ENCODE data around the gene TFAM.
A peak's percentile ranks its signal among the peaks of the same experiment; 100 is the strongest.

TFAM gene

DNA sequence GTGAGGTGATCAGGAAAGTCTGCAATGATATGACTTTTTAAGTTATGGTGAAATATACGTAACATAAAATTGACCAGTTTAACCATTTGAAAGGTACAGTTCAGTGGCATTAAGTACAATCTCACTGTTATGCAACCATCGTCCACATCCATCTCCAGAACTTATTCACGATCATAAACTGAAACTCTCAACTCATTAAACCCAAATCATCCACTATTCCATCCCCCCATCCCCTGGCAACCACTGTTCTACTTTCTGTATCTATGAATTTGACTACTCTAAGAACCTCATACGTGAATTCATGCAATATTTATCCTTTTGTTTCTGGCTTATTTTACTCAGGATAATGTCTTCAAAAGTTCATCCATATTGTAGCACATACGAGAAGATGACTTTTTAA is 48.4 kb downstream of the TFAM start:
- no peak for DNase-seq (ENCODE audit: low read depth)

DNA sequence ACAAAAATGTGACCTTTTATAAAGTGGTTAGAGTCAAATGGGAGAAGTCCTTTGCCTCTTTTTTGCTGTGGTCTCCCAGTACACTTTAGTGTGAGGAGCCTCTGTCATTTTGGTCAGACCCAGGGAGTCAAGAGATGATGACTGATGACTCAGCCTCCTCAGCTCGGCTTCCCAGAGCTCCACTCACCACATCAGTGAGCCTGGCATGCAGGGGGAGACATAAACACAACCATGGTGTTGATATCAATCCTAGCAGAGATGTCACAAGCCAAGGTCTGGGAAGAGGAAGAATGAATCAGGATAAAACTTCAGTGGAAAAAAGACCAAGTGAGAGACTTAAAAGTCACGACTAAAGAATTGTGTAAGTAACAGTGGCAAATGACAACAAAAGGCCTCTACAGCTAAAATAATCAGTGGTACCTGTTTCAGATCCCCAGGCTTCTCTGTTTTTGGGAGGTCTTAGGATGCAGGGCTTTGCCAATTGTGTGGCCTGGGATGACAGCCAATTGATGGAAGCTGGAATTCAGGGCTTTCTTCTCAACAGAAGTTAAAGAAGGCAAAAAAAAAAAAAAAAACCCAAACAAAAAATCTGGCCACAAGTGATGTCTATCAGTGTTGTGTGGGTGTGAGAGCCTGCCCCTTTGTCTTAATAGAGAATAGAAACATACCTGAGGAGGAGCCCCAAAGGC is 50.2 kb downstream of the TFAM start:
- peak; percentile 2 for DNase-seq (ENCODE audit: low read depth)

DNA sequence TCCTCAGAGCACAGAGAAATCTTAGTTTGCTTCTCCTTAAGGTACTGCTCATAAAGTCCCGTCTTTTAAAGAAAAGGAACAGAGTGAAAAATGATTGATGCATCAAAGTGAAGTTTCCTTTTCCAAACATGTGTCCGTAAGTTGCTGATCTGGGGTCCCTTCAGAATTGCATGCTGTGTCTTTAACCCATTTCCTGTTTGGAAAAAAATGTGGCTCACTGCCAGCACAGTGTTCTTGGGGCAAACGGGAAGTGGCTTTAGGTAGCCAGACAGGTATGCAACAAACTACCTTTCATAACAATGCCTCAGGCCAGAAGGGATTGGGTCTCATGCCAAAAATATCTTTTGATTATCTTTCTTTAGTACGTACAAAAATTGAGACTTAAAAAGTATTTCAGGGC is 50.9 kb downstream of the TFAM start:
- no peak for DNase-seq (ENCODE audit: low read depth)

DNA sequence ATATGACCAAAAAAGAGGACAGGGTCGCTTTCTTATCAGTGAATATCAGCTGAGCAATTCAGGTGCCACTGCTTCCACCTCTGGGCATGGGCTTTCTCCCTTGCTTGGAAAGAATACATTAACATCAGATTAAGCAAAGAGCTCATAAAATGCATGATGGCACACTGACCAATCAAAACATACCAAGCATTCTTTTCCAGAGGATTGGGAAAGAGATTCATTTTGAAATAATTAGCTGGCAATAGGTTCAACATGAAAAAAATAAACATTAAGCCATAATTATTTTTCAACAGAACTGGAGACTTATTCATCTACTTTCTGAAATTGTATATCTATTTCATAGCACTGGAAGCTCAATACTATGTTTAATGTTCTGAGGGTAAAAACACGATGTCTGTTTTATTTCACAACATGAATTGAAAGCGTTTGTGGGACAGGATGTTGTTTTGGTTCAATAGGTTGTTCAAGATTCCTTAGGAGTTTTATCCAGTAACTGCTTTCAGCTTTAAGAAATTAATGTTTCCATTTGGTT is 53.2 kb downstream of the TFAM start:
- no peak for DNase-seq (ENCODE audit: low read depth)

DNA sequence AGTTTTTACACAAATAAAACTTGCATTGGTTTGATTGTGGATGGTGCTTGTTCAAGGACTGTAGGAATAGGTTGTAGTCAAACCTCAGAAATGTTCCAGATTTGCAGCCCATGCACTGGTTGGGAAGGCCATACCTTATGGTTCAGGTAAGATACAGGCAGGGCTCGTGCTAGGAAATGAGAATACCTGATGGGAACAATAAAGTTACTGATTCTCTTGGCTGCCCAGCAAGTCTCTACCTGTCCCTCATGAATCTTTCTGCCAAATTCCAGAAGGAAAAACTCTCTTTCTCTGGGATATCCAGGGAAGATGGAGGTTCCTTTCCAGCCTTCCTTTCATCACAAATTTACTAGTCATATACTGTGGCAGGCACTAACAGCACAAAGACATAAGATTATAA is 53.8 kb downstream of the TFAM start:
- DNase-seq (ENCODE audit: low read depth) = no peak

DNA sequence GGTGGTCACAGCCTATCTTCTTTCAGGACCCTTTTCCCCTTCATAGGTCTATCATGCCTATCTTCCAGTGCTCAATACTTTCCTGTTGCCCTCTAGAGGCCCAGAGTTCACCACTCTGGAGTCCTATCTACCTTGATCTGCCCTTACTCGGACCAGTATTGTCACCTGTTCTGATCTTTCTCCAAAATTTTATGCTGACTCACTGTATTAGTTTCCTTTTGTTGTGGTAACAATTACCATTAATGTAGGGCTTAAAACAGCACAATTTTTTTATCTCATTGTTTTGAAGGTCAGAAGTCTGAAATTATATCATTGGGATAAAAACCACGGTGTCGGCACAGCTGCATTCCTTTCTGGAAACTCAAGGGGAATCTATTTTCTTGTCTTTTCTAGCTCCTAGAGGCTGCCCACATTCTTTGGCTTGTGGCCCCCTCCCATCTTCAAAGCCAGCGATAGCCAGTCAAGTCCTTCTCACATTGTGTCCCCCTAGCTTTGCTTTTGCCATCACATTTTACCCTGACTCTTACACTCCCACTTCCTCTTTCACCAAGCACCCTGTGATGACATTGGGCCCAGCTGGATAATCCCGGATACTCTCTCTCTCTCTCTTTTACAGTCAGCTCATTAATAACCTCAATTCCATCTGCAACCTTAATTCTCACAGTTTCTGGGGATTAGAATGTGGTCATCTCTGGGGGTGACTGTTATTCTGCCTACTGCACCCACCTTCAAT is 54.6 kb downstream of the TFAM start:
- no peak for DNase-seq (ENCODE audit: low read depth)

DNA sequence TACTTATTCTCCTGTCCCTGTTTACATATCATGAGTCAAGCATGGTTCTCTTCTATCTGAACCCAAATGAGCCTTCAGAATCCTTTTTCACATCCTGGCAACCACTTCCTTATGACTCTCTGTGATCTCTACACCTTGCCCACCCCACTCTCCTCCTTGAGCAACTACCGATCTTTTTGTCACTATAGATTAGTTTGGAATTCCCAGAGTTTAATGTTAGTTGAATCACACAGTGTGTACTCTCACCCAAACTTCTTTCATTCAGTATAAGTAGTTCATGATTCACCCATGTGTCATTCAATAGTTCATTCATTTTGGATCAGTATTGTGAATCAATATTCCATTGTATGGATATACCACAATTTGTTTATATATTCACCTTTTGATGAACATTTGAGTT is 55.3 kb downstream of the TFAM start:
- no peak for DNase-seq (ENCODE audit: low read depth)

DNA sequence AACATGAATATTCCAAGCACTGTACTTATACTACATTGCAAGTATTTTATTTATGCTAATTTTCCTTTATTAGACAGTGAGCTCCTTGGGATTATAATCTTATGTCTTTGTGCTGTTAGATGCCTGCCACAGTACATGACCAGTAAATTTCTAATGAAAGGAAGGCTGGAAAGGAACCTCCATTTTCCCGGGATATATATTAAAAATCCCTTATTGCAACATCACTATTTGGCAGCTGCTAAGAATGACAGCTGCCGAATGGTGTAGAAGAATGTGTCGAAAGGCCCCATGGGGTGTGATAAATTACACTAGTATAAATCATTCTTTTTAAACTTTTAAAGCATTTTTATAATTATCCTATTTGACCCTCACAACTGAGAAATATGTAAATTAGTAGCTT is 59.1 kb downstream of the TFAM start:
- no peak for DNase-seq (ENCODE audit: low read depth)

DNA sequence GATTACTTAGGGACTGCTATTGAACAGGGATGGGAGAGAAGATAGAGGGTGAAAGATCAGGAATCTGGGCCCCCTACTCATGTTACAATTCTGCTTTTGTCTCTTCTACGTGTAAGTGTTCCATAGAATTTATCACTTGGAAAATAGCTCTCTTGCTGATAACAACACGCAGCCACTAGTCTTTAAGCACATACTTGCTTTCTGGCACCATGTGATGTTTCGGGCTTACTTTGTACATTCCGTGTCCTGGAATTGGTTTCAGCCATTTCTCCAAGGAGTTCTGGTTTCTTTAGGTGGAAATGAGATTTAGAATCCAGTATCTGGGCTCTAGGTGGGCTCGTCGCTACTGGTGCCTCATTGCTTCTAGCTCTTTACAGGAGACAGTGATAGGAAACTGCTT is 59.7 kb downstream of the TFAM start:
- DNase-seq (ENCODE audit: low read depth) = no peak

DNA sequence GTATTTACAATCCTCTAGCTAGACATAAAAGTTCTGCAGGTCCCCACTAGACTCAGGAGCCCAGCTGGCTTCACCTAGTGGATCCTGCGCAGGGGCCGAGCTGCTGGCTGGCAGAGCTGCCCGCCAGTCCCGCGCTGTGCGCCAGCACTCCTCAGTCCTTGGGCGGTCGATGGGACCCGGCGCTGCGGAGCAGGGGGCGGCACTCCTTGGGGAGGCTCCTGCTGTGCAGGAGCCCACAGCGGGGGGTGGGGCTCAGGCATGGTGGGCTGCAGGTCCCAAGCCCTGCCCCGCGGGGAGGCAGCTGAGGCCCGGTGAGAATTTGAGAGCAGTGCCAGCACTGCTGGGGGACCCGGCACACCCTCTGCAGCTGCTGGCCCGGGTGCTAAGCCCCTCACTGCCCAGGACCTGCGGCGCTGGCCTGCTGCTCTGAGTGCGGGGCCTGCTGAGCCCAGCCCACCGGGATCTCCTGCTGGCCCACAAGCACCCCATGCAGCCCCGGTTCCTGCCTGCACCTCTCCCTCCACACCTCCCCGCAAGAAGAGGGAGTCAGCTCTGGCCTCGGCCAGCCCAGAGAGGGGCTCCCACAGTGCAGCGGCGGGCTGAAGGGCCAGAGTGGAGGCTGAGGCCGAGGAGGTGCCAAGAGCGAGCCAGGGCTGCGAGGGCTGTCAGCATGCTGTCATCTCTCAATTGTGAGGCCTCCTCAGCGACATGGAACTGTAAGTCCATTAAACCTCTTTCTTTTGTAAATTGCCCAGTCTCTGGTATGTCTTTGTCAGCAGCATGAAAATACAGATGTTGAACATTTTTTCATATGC is 63.1 kb downstream of the TFAM start:
- no peak for DNase-seq (ENCODE audit: low read depth)
